ENCODE results near the gene ZER1. TPM values are rescaled to one million over a fixed set of nuclear protein-coding genes. Genes with fewer than 3 reads are reported as not detected.
A peak's percentile ranks its signal among the peaks of the same experiment; 100 is the strongest.

Gene ZER1
- total and polyA plus RNA-seq, 2 of the 4 experiments (the other 2 are of a cell fraction): 7.7 to 34.9 TPM

DNA sequence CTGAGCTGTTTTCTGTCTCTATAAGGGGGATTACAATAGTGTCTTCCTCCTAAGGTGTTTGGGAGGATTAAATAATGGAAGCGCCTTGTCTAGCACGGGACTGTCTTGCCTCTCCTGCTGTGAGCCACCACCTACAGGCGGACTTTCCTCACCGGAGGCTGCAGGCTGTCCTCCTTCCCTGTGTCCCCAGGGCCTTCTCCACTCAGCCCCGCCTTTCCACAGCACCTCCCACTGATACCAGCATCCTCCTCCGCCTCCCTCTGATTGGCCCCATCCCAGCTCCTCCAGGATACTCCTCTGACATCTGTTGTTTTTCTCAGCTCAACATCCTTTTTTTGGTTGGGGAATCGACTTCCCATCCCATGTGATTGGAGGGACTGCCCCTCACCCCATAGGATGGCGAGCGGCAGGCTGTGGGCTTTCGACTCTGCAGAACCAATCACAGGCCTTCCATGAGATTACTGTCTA lies 46.9 kb downstream of the ZER1 start:
- intact Hi-C loops (cut with micrococcal nuclease): loop anchor here (1.0 kb wide), 1 partner anchor 89 kb away; no protein-coding TSS in a partner anchor
- POLR2A ChIA-PET (ENCODE audit: unreplicated experiment): no interaction called here
- H3K4me3 ChIP-seq (ENCODE audit: insufficient read depth, low read depth, low read length): peak overlapping the region; percentile 56

More for the DNA sequence above, 46.9 kb downstream of the ZER1 start:
- Histone ChIP-seq H4K91ac (ENCODE audit: insufficient read depth, low read depth, low read length) (peak overlapping the region; percentile 78), H3K56ac (ENCODE audit: extremely low read depth, insufficient read depth, low read length) (no peak overlapping the region), H2BK20ac (ENCODE audit: low read depth, low read length) (no peak overlapping the region), H2BK5ac (ENCODE audit: low read depth, low read length, poor library complexity, severe bottlenecking) (no peak overlapping the region), H3K27me3 (ENCODE audit: control insufficient read depth, insufficient read depth, low read length) (no peaks in the 10 kb centered on the region), H3K4ac (ENCODE audit: low read depth, low read length) (peak overlapping the region; percentile 49), H3K27ac (ENCODE audit: insufficient read depth, low read length) (no peak overlapping the region), H3K36me3 (ENCODE audit: control insufficient read depth, insufficient read depth, low read length) (peaks cover 3% of the 10 kb centered on the region), H4K5ac (ENCODE audit: low read depth, low read length) (peak overlapping the region; percentile 21; the same call in 1 of the 2 replicates), H4K20me1 (ENCODE audit: insufficient read depth, low read length) (no peaks in the 10 kb centered on the region; the same call in 1 of the 2 replicates), H4K8ac (ENCODE audit: low read depth in 2 of 2, low read length in 2 of 2) (peak overlapping the region; percentile 88 to 90), H2AFZ (replicated peaks; ENCODE audit: low read length, poor library complexity) (peak overlapping the region; percentile 95), H3K9ac (ENCODE audit: low read depth, low read length) (peak overlapping the region; percentile 35; the same call in 1 of the 2 replicates), H3K9me3 (ENCODE audit: control insufficient read depth, insufficient read depth, low read length) (no peaks in the 10 kb centered on the region), H3K4me2 (ENCODE audit: low read depth, low read length) (peak overlapping the region; percentile 82), H2BK15ac (ENCODE audit: low read depth, low read length) (no peak overlapping the region), H3K18ac (ENCODE audit: low read depth, low read length) (no peak overlapping the region), H2AK9ac (replicated peaks; ENCODE audit: low read depth, low read length, poor library complexity) (peak overlapping the region; percentile 96), H2BK120ac (ENCODE audit: low read depth, low read length) (no peak overlapping the region), H3K4me1 (ENCODE audit: control insufficient read depth, insufficient read depth, low read length) (peaks cover 4% of the 10 kb centered on the region; the same call in 1 of the 2 replicates), H2AK5ac (ENCODE audit: low read depth, low read length) (peak overlapping the region; percentile 70; the same call in 1 of the 2 replicates), H3K14ac (replicated peaks; ENCODE audit: low read depth, low read length) (peak overlapping the region; percentile 62), H3K23ac (ENCODE audit: low read depth, low read length) (peak overlapping the region; percentile 54; the same call in 1 of the 2 replicates), H3K9me1 (ENCODE audit: insufficient read depth, low read length) (peaks cover 9% of the 10 kb centered on the region), H3K79me1 (ENCODE audit: low read depth in 1 of 2, low read length in 2 of 2) (peaks cover 3 to 15% of the 10 kb centered on the region in 2 experiments)
- ATAC-seq (ENCODE audit: low read depth) (peak; percentile 36), DNase-seq (peak; percentile 64)
- in situ Hi-C loops (cut with MboI; ENCODE audit: low sequenced_read_pairs): no loop called here
- dilution Hi-C loops (cut with HindIII; ENCODE audit: low sequenced_read_pairs, unreplicated experiment): no loop called here
- no TSS peak for BruUV-seq (replicated peaks)
- CTCF ChIA-PET: interaction anchor here (1.1 kb wide), 1 partner anchor 9 kb away, joined by 5 read pairs; no protein-coding TSS in a partner anchor
- 44% methylated on average over 3 of the region's 10 CpGs; no CpG with 5 or more reads in 1 of the 2 experiments for WGBS, 2 experiments (ENCODE audit: extremely low coverage in 2 of 2, insufficient read length in 1 of 2)
- no peak for TF ChIP-seq NFE2L2 (IDR thresholded peaks at IDR 0.05; ENCODE audit: low read depth, low read length)
- TF ChIP-seq MXI1 (IDR thresholded peaks at IDR 0.05; ENCODE audit: borderline replicate concordance, low read depth, low read length): no peak
- no peak for TF ChIP-seq BHLHE40 (IDR thresholded peaks at IDR 0.05; ENCODE audit: low read depth, low read length)
- TF ChIP-seq MAZ (IDR thresholded peaks at IDR 0.05; ENCODE audit: borderline replicate concordance, low read depth, low read length): no peak
- TF ChIP-seq CEBPB (IDR thresholded peaks at IDR 0.05; ENCODE audit: low read depth, low read length): no peak
- TF ChIP-seq RCOR1 (IDR thresholded peaks at IDR 0.05; ENCODE audit: insufficient replicate concordance, low read length): no peak
- TF ChIP-seq RFX5 (IDR thresholded peaks at IDR 0.05; ENCODE audit: low read depth, low read length): no peak
- no peak for TF ChIP-seq MAFK (IDR thresholded peaks at IDR 0.05; ENCODE audit: low read depth, low read length)
- TF ChIP-seq SMC3 (IDR thresholded peaks at IDR 0.05; ENCODE audit: low read depth, low read length): no peak
- no peak for TF ChIP-seq ELK1 (IDR thresholded peaks at IDR 0.05; ENCODE audit: borderline replicate concordance, low read depth, low read length)
- TF ChIP-seq USF2 (IDR thresholded peaks at IDR 0.05; ENCODE audit: low read depth, low read length): no peak
- no peak for TF ChIP-seq CHD1 (IDR thresholded peaks at IDR 0.05; ENCODE audit: low read depth, low read length)
- no peak for TF ChIP-seq POLR2A (IDR thresholded peaks at IDR 0.05; ENCODE audit: low read depth, low read length)
- no peak for TF ChIP-seq CTCF (conservative IDR thresholded peaks at IDR 0.05; ENCODE audit: low read depth, low read length)
- no peak for TF ChIP-seq RAD21 (IDR thresholded peaks at IDR 0.05; ENCODE audit: low read length)
- no peak for TF ChIP-seq FOS (IDR thresholded peaks at IDR 0.05; ENCODE audit: low read depth, low read length)
